Activated naive CD4-positive, alpha-beta T cell treated with Interleukin-2 at 50 U/mL for 16 hours (primary cell): ENCODE measurements around the gene USP9Y.

ENCODE experiments used
- DNase-seq: peaks from one replicate; pipeline ENCODE4 v3.0.0-alpha.2; 2020

Gene USP9Y

GRCh38 chrY:12784521-12784920 is 83.5 kb downstream of the USP9Y start:
- DNase-seq: no peak

GRCh38 chrY:12793999-12794398 is 93.0 kb downstream of the USP9Y start:
- no peak for DNase-seq

GRCh38 chrY:12808046-12808445 is 107.0 kb downstream of the USP9Y start:
- no peak for DNase-seq

GRCh38 chrY:12809034-12809433 is 108.0 kb downstream of the USP9Y start:
- DNase-seq: no peak

- DNase-seq: no peak
These were observed 122.4 kb downstream of the USP9Y start for GRCh38 chrY:12823408-12823807.

GRCh38 chrY:12826791-12827190 is 125.8 kb downstream of the USP9Y start:
- no peak for DNase-seq

- DNase-seq: no peak
These were observed 132.3 kb downstream of the USP9Y start for GRCh38 chrY:12833284-12833683.

- no peak for DNase-seq
These were observed 136.5 kb downstream of the USP9Y start for GRCh38 chrY:12837550-12837949.

- no peak for DNase-seq
These were observed 140.3 kb downstream of the USP9Y start for GRCh38 chrY:12841368-12841767.

- no peak for DNase-seq
These were observed 145.8 kb downstream of the USP9Y start for GRCh38 chrY:12846793-12847192.

- no peak for DNase-seq
These were observed 154.8 kb downstream of the USP9Y start for GRCh38 chrY:12855791-12856275.

GRCh38 chrY:12867960-12868359 is 166.9 kb downstream of the USP9Y start:
- no peak for DNase-seq

GRCh38 chrY:12896973-12897372 is 195.9 kb downstream of the USP9Y start:
- no peak for DNase-seq

GRCh38 chrY:12898604-12899003 is 197.6 kb downstream of the USP9Y start:
- no peak for DNase-seq

- peak; percentile 85 for DNase-seq
These were observed 203.8 kb downstream of the USP9Y start, which contains the start of gene DDX3Y for GRCh38 chrY:12904618-12905516. DDX3Y (plus strand) TSS chrY:12904868; CDS start chrY:12904937, 69 bp downstream.

- DNase-seq: peak; percentile 72
These were observed 204.5 kb downstream of the USP9Y start for GRCh38 chrY:12905517-12905872.

- DNase-seq: no peak
These were observed 204.9 kb downstream of the USP9Y start for GRCh38 chrY:12905895-12906294.
